ENCODE measurements around the gene BDH1.
"Not testable (repeated sequence)": the region's sequence is repeated elsewhere in the genome, so short reads cannot be mapped to it uniquely, and the experiment has no call there.

BDH1 gene

DNA sequence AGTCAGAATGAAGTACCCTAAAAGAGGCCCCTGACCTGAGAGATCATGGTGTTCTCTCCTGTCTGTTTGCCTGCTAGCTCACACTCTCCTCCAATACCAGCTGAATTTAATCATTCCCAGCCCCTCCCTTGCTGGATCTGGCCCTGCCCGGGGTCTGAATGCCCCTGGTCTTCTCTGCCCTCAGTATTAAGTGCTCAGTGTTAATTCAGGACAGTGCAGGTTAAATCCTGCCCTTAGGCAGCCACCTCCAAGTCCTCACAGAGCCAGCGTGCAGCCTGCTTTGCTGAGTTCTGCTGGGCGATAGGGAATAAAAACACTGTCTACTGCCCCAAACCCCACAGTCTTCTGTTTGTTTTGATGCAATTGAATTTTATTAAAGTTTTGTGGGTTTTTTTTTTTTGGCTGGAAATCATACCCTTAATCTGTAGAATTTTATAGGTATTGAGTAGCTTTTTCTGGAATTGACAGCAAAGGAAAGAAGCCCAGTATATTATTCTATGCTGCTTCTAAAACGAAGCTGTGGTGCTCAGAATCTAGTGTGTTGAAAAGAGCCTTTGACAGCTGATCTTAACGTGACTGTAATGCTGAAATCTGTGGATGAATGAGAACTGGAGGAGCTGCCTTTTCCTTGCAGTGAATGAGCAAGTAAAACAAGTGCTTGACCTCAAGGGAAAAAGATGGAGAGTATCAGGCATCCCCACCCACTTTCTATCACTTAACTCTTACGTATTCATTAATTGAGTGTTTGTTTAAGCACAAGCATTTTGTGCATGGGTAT lies 12.3 kb upstream of the BDH1 start:
- no peaks in the 10 kb centered on the region for H3K27me3 ChIP-seq (ENCODE audit: insufficient read depth, insufficient read length)
- no peak overlapping the region for H3K9ac ChIP-seq (ENCODE audit: insufficient read length, low read depth)
- H3K9me3 ChIP-seq (ENCODE audit: insufficient read depth, low read length): peaks cover 71% of the 10 kb centered on the region
- no peaks in the 10 kb centered on the region for H3K4me1 ChIP-seq (ENCODE audit: insufficient read depth, insufficient read length)
- no peaks in the 10 kb centered on the region for H3K36me3 ChIP-seq (ENCODE audit: insufficient read depth, insufficient read length, low read length)
- TF ChIP-seq SUZ12 (IDR thresholded peaks at IDR 0.05; ENCODE audit: extremely low read depth, insufficient read depth, insufficient read length): no peak
- no peak for TF ChIP-seq YY1 (IDR thresholded peaks at IDR 0.05; ENCODE audit: insufficient read depth, insufficient read length)
- TF ChIP-seq ZNF274 (IDR thresholded peaks at IDR 0.05; ENCODE audit: low read depth, low read length): no peak
- H3K4me3 ChIP-seq (ENCODE audit: insufficient read length, low read depth): no peak overlapping the region
- DNase-seq (ENCODE audit: low read depth, low spot score): no peak

DNA sequence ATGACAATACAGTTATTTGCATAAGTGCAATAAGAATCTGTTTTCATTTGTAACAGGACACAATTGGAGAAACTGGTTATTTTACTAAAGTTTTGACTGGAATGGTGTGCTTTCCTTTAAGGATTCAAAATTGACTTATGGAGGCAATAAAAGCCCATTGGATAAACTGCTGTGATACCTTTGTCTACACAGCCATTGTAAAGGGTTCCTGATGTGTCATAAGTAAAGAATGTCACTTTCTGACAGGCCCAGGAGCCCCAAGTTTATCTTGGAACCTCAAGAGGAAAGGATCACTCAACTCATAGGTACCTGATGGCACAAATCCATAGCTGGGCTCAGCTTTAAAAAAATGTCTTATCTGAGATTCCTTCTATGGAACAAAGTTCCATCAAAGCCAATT lies 10.4 kb upstream of the BDH1 start:
- H3K4me3 ChIP-seq (ENCODE audit: insufficient read length, low read depth); H3K27me3 ChIP-seq (ENCODE audit: insufficient read depth, insufficient read length); H3K4me1 ChIP-seq (ENCODE audit: insufficient read depth, insufficient read length); H3K36me3 ChIP-seq (ENCODE audit: insufficient read depth, insufficient read length, low read length); H3K9ac ChIP-seq (ENCODE audit: insufficient read length, low read depth); DNase-seq (ENCODE audit: low read depth, low spot score): not testable (repeated sequence)
- H3K9me3 ChIP-seq (ENCODE audit: insufficient read depth, low read length): peaks cover 82% of the 10 kb centered on the region

DNA sequence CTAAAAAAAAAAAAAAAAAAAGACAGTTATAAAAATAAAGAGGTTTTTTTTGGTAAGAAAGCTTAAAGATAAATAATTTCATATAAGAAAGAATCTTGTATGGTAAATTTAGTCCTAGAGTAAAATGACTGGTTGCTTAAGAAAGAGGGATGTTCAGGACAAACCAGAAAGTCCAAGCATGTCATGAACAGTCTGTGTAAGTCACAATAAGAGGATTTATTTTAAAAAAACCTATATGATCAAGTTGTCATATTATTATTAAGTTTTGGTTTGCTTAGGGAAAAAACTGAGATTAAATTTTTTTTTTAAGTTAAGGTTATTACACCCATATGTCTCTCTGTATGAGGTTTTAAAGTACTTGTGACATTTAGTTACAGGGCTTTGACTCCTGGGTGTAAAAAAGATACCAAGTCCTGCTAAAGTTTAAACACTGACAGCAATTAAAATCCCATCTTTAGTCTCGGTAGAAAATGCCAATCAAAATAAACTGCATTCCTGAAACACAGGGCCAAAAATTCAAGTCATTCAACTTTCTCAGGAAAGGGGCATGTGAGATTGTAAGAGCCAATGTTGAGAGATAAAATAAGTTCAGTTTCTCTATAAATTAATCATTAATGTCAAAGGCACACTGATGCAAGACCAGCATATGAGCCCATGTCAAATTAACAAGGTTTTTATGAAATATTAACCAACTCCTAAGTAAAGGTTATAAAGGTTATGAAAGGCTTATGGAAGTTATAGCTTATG lies 8.5 kb upstream of the BDH1 start:
- DNase-seq (ENCODE audit: low read depth, low spot score): no peak
- no peaks in the 10 kb centered on the region for H3K36me3 ChIP-seq (ENCODE audit: insufficient read depth, insufficient read length, low read length)
- no peak overlapping the region for H3K4me3 ChIP-seq (ENCODE audit: insufficient read length, low read depth)
- no peaks in the 10 kb centered on the region for H3K27me3 ChIP-seq (ENCODE audit: insufficient read depth, insufficient read length)
- H3K9ac ChIP-seq (ENCODE audit: insufficient read length, low read depth): no peak overlapping the region
- no peaks in the 10 kb centered on the region for H3K4me1 ChIP-seq (ENCODE audit: insufficient read depth, insufficient read length)
- TF ChIP-seq YY1 (IDR thresholded peaks at IDR 0.05; ENCODE audit: insufficient read depth, insufficient read length) (no peak), ZNF274 (IDR thresholded peaks at IDR 0.05; ENCODE audit: low read depth, low read length) (no peak), SUZ12 (IDR thresholded peaks at IDR 0.05; ENCODE audit: extremely low read depth, insufficient read depth, insufficient read length) (no peak)
- H3K9me3 ChIP-seq (ENCODE audit: insufficient read depth, low read length): peaks cover 72% of the 10 kb centered on the region

GRCh38 chr3:197562398-197563251 lies 6.9 kb upstream of the BDH1 start:
- TF ChIP-seq ZNF274 (IDR thresholded peaks at IDR 0.05; ENCODE audit: low read depth, low read length): no peak
- TF ChIP-seq SUZ12 (IDR thresholded peaks at IDR 0.05; ENCODE audit: extremely low read depth, insufficient read depth, insufficient read length): no peak
- no peak for TF ChIP-seq YY1 (IDR thresholded peaks at IDR 0.05; ENCODE audit: insufficient read depth, insufficient read length)
- DNase-seq (ENCODE audit: low read depth, low spot score): no peak
- Histone ChIP-seq H3K4me3 (ENCODE audit: insufficient read length, low read depth) (no peak overlapping the region), H3K27me3 (ENCODE audit: insufficient read depth, insufficient read length) (no peaks in the 10 kb centered on the region), H3K4me1 (ENCODE audit: insufficient read depth, insufficient read length) (no peaks in the 10 kb centered on the region), H3K9ac (ENCODE audit: insufficient read length, low read depth) (no peak overlapping the region), H3K9me3 (ENCODE audit: insufficient read depth, low read length) (peaks cover 70% of the 10 kb centered on the region), H3K36me3 (ENCODE audit: insufficient read depth, insufficient read length, low read length) (no peaks in the 10 kb centered on the region)

DNA sequence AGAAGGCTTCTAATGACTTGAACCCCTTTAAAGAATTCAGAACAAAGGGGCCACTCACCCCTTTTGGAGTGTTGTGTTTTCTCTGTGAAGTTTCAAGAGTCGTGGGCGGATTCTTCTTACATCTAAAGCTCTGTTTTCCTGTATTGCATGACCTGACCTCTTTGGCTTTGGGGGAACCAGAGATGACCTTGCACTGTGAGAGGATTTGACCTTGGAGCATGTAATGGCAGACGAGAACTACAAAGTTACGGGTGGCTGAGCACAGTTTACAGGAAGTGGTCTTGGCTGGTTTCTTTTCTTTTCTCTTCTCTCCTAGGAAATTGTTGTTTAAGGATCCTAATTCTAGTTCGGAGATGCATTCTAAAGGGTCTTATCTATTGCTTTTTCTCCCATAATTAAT lies 6.2 kb upstream of the BDH1 start:
- H3K36me3 ChIP-seq (ENCODE audit: insufficient read depth, insufficient read length, low read length): no peaks in the 10 kb centered on the region
- no peak overlapping the region for H3K9ac ChIP-seq (ENCODE audit: insufficient read length, low read depth)
- no peak for TF ChIP-seq YY1 (IDR thresholded peaks at IDR 0.05; ENCODE audit: insufficient read depth, insufficient read length)
- TF ChIP-seq SUZ12 (IDR thresholded peaks at IDR 0.05; ENCODE audit: extremely low read depth, insufficient read depth, insufficient read length): no peak
- no peak for TF ChIP-seq ZNF274 (IDR thresholded peaks at IDR 0.05; ENCODE audit: low read depth, low read length)
- H3K27me3 ChIP-seq (ENCODE audit: insufficient read depth, insufficient read length): peaks cover 1% of the 10 kb centered on the region
- DNase-seq (ENCODE audit: low read depth, low spot score): no peak
- H3K4me1 ChIP-seq (ENCODE audit: insufficient read depth, insufficient read length): no peaks in the 10 kb centered on the region
- peaks cover 66% of the 10 kb centered on the region for H3K9me3 ChIP-seq (ENCODE audit: insufficient read depth, low read length)
- H3K4me3 ChIP-seq (ENCODE audit: insufficient read length, low read depth): no peak overlapping the region

GRCh38 chr3:197559651-197560050 lies 3.9 kb upstream of the BDH1 start:
- TF ChIP-seq SUZ12 (IDR thresholded peaks at IDR 0.05; ENCODE audit: extremely low read depth, insufficient read depth, insufficient read length): no peak
- TF ChIP-seq YY1 (IDR thresholded peaks at IDR 0.05; ENCODE audit: insufficient read depth, insufficient read length): no peak
- TF ChIP-seq ZNF274 (IDR thresholded peaks at IDR 0.05; ENCODE audit: low read depth, low read length): no peak
- H3K27me3 ChIP-seq (ENCODE audit: insufficient read depth, insufficient read length): peaks cover 5% of the 10 kb centered on the region
- H3K9ac ChIP-seq (ENCODE audit: insufficient read length, low read depth): no peak overlapping the region
- no peaks in the 10 kb centered on the region for H3K36me3 ChIP-seq (ENCODE audit: insufficient read depth, insufficient read length, low read length)
- H3K4me1 ChIP-seq (ENCODE audit: insufficient read depth, insufficient read length): no peaks in the 10 kb centered on the region
- peaks cover 43% of the 10 kb centered on the region for H3K9me3 ChIP-seq (ENCODE audit: insufficient read depth, low read length)
- no peak overlapping the region for H3K4me3 ChIP-seq (ENCODE audit: insufficient read length, low read depth)
- no peak for DNase-seq (ENCODE audit: low read depth, low spot score)

Measured in NT2/D1 (cell line).